Measurements from ENCODE around the gene RABEP2.

DNA sequence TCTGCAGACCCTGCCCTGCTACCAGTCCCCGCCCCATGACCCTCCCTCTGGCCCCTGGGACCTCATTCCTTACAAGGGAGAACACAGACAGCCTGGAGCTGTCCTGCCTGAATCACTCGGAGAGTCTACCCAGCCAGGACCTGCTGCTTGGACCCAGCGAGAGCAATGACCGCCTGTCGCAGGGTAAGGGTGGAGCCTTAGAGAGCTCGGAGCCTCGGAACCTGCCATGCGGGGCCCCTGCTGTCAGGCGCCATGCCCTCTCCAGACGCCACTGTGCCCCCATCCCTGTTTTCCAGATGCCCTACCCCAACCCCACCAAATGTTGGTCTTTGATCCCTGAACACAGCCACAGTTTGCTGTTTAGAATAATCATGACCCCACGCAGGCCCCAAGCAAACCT lies 55.8 kb downstream of the RABEP2 start:
- TF ChIP-seq, protein P1, sequence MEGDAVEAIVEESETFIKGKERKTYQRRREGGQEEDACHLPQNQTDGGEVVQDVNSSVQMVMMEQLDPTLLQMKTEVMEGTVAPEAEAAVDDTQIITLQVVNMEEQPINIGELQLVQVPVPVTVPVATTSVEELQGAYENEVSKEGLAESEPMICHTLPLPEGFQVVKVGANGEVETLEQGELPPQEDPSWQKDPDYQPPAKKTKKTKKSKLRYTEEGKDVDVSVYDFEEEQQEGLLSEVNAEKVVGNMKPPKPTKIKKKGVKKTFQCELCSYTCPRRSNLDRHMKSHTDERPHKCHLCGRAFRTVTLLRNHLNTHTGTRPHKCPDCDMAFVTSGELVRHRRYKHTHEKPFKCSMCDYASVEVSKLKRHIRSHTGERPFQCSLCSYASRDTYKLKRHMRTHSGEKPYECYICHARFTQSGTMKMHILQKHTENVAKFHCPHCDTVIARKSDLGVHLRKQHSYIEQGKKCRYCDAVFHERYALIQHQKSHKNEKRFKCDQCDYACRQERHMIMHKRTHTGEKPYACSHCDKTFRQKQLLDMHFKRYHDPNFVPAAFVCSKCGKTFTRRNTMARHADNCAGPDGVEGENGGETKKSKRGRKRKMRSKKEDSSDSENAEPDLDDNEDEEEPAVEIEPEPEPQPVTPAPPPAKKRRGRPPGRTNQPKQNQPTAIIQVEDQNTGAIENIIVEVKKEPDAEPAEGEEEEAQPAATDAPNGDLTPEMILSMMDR (IDR thresholded peaks at IDR 0.05; ENCODE audit: low read depth, low read length, poor library complexity, severe bottlenecking), result no peak
- TF ChIP-seq EZH2phosphoT487 (IDR thresholded peaks at IDR 0.05; ENCODE audit: borderline replicate concordance, low read length), result no peak
